Psoas muscle (tissue), 8 donors: ENCODE measurements around the gene CAPNS2. TPM values are rescaled to one million over a fixed set of nuclear protein-coding genes. Genes with fewer than 3 reads are reported as not detected.
A peak's percentile ranks its signal among the peaks of the same experiment; 100 is the strongest.

Source experiments
- ATAC-seq, 4 donors: fragments of 200-7000 bp; cut with Tn5 transposase; one replicate each; pipeline ENCODE4 v1.9.1; 2020; ENCODE audit warnings: moderate library complexity in 3 of 4, mild to moderate bottlenecking in 2 of 4
- DNase-seq, 2 donors: peaks; one replicate each; pipeline ENCODE4 v3.0.0-alpha.2; 2020
- H3K27ac ChIP-seq: fragments of 200-600 bp; one replicate; pipeline ENCODE4 v1.8.0; 2022
- H3K27me3 ChIP-seq, 3 donors: fragments of 200-600 bp in 1 of 3; one replicate each; pipeline versions ENCODE4 v1.6.1 to v1.8.0; 2013 to 2022; ENCODE audit warnings: low read length in 2 of 3, mild to moderate bottlenecking in 2 of 3, moderate library complexity in 1 of 3; ENCODE audit not compliant: insufficient read depth in 3 of 3
- H3K36me3 ChIP-seq, 2 donors: fragments of 200-600 bp in 1 of 2; one replicate each; pipeline versions ENCODE4 v1.6.1 to v1.8.0; 2013 to 2022; ENCODE audit warnings: low read depth in 1 of 2, mild to moderate bottlenecking in 1 of 2, moderate library complexity in 1 of 2; ENCODE audit not compliant: insufficient read depth in 1 of 2
- H3K4me1 ChIP-seq: fragments of 200-600 bp; one replicate; pipeline ENCODE4 v1.8.0; 2022
- H3K4me3 ChIP-seq: fragments of 200-600 bp; one replicate; pipeline ENCODE4 v1.8.0; 2022; ENCODE audit warnings: mild to moderate bottlenecking
- H3K9me3 ChIP-seq: fragments of 200-600 bp; one replicate; pipeline ENCODE4 v1.8.0; 2022
- CTCF ChIP-seq: fragments of 200-600 bp; IDR thresholded peaks from one replicate; pipeline ENCODE4 v1.8.0; 2022; ENCODE audit warnings: antibody characterized with exemption
- WGBS, 3 donors: extraction: QIAGEN DNeasy Blood & Tissue Kit; methylation state at CpG; one replicate each; pipeline versions ENCODE4 v1.1.6 to v1.1.7; 2013; 5-methylcytosine and 5-hydroxymethylcytosine counted together
- intact Hi-C, 2 donors: fragments of 100-400 bp; cut with DNase I; formaldehyde crosslinking; loops; one replicate each; pipeline versions ENCODE4 v1.11.0 to v1.14.2; 2022
- long read RNA-seq, 2 donors: library from polyadenylated mRNA; unstranded; transcript quantifications; one replicate each; pipeline ENCODE4 v2.0.0, GENCODE V29; 2021
- polyA plus RNA-seq, 3 donors: library from polyadenylated mRNA; stranded (reverse); fragments of 200-250 nt; gene quantifications; one replicate each; pipeline ENCODE4 v1.2.3, GENCODE V29; 2013
- total RNA-seq, 4 donors: library from RNA; stranded (reverse); fragmentation: NEBNext Ultra II Directional in 2 of 4; extraction: Animal tissue kit (Norgen Biotek cat#: 25700) in 2 of 4; gene quantifications; one replicate each; pipeline versions ENCODE4 v1.2.1 to v1.2.4, GENCODE V29; 2021 to 2023
- donor health status: healthy with polysubstance abuse.
- donor health status: DM: no; HTN: no; CAD: no; lungs with moderate emphysema.
- donor health status: Bipolar disorder and iron deficiency.
- donor health status: healthy.
- donor health status: DM: yes; HTN: yes; CAD: no.
- donor health status: DM: no; HTN: no; CAD: no.
- donor health status: DM: no; HTN: no; CAD: no.
- donor health status: DM: yes; HTN: yes; CAD: no.

The CAPNS2 gene
- total RNA-seq: under 1 TPM in 1 of 4 donors, not detected in 3; 0.38 TPM
- polyA plus RNA-seq: under 1 TPM in 1 of 3 donors, not detected in 2; 0.04 TPM
- long read RNA-seq, donor 1: 0 reads
- long read RNA-seq, donor 2: 0 reads

- H3K27ac ChIP-seq: no peak within 1 kb of the TSS
- no peaks in the 10 kb centered on the region for H3K36me3 ChIP-seq
- TF ChIP-seq CTCF: no peak
- H3K4me3 ChIP-seq: no peak within 1 kb of the TSS
- H3K9me3 ChIP-seq: no peaks in the 10 kb centered on the region
- H3K4me1 ChIP-seq: peaks cover 10% of the 10 kb centered on the region
- no peak for DNase-seq
- no peaks in the 10 kb centered on the region for H3K27me3 ChIP-seq
- WGBS, 3 donors: 94% methylated on average over 9 of the region's 9 CpGs
- ATAC-seq: no peak
- intact Hi-C loops: no loop called here
Measured at GRCh38 chr16:55566432-55567175, at the start of gene CAPNS2. Gene CAPNS2, plus strand, starts transcription at chr16:55566684. Its CDS starts 73 bp downstream, at chr16:55566757.

- TF ChIP-seq CTCF: no peak
- H3K4me1 ChIP-seq: no peaks in the 10 kb centered on the region
- H3K4me3 ChIP-seq: no peak overlapping the region
- H3K27ac ChIP-seq: no peak overlapping the region
- ATAC-seq (no peak), DNase-seq (no peak)
- no peaks in the 10 kb centered on the region for H3K27me3 ChIP-seq
- 0 to 43% (median 0%) methylated on average over 1 of the region's 1 CpG for WGBS, 3 donors
- H3K36me3 ChIP-seq: no peaks in the 10 kb centered on the region
- H3K9me3 ChIP-seq: peaks cover 13% of the 10 kb centered on the region
- intact Hi-C loops: no loop called here
Measured at GRCh38 chr16:55521792-55522191, 44.7 kb upstream of the CAPNS2 start.

GRCh38 chr16:55526441-55526840 is 40.0 kb upstream of the CAPNS2 start:
- no peak overlapping the region for H3K27ac ChIP-seq
- peaks cover 13% of the 10 kb centered on the region for H3K9me3 ChIP-seq
- H3K36me3 ChIP-seq: no peaks in the 10 kb centered on the region
- TF ChIP-seq CTCF: no peak
- WGBS, 3 donors: 39 to 42% (median 42%) methylated on average over 2 of the region's 2 CpGs
- no peak for ATAC-seq
- intact Hi-C loops: no loop called here
- no peak overlapping the region for H3K4me3 ChIP-seq
- no peaks in the 10 kb centered on the region for H3K27me3 ChIP-seq
- H3K4me1 ChIP-seq: no peaks in the 10 kb centered on the region
- DNase-seq: no peak

- ATAC-seq: no peak
- Histone ChIP-seq H3K4me3 (no peak overlapping the region), H3K36me3 (no peaks in the 10 kb centered on the region), H3K27me3 (no peaks in the 10 kb centered on the region), H3K4me1 (no peaks in the 10 kb centered on the region), H3K9me3 (peaks cover 3% of the 10 kb centered on the region), H3K27ac (no peak overlapping the region)
- intact Hi-C loops: no loop called here
- DNase-seq: no peak
- no peak for TF ChIP-seq CTCF
Measured at GRCh38 chr16:55527885-55528284, 38.6 kb upstream of the CAPNS2 start.

GRCh38 chr16:55529018-55529417 is 37.5 kb upstream of the CAPNS2 start:
- intact Hi-C loops: no loop called here
- WGBS, 3 donors: 62 to 70% (median 64%) methylated on average over 2 of the region's 2 CpGs
- ATAC-seq: peak in 1 of 4 donors; percentile 47
- Histone ChIP-seq H3K4me3 (no peak overlapping the region), H3K27me3 (no peaks in the 10 kb centered on the region), H3K27ac (no peak overlapping the region), H3K36me3 (no peaks in the 10 kb centered on the region), H3K4me1 (no peaks in the 10 kb centered on the region), H3K9me3 (no peaks in the 10 kb centered on the region)
- no peak for TF ChIP-seq CTCF
- DNase-seq: no peak
